Peyer's patch (tissue), 4 donors: ENCODE data around the gene CRIM1. TPM values are rescaled to one million over a fixed set of nuclear protein-coding genes. Genes with fewer than 3 reads are reported as not detected.

Source experiments
- DNase-seq, 3 donors: peaks; one replicate each; pipeline ENCODE4 v3.0.0-alpha.2; 2017 to 2019
- H3K27ac ChIP-seq, 4 donors: fragments of 200-600 bp; sonication (generic); one replicate each; pipeline ENCODE4 v1.5.1; 2016 to 2019
- H3K27me3 ChIP-seq, 2 donors: fragments of 200-600 bp; sonication (generic); one replicate each; pipeline ENCODE4 v1.5.1; 2019
- H3K36me3 ChIP-seq, 3 donors: fragments of 200-600 bp; sonication (generic); one replicate each; pipeline ENCODE4 v1.5.1; 2016 to 2019
- H3K4me1 ChIP-seq, 4 donors: fragments of 200-600 bp; sonication (generic); one replicate each; pipeline ENCODE4 v1.5.1; 2016 to 2019
- H3K4me3 ChIP-seq, 4 donors: fragments of 200-600 bp; sonication (generic); 1 replicate in 3 of 4; 2 replicates in 1 of 4; pipeline ENCODE4 v1.5.1; 2016 to 2019; ENCODE audit warnings: mild to moderate bottlenecking in 1 of 4
- H3K9me3 ChIP-seq, 4 donors: fragments of 200-600 bp; sonication (generic); one replicate each; pipeline ENCODE4 v1.5.1; 2016 to 2019; ENCODE audit warnings: mild to moderate bottlenecking in 1 of 4
- POLR2A ChIP-seq, 2 donors: fragments of 450-650 bp; IDR thresholded peaks; one replicate each; pipeline ENCODE4 v1.5.1; 2017; ENCODE audit warnings: antibody characterized with exemption in 2 of 2, mild to moderate bottlenecking in 2 of 2, moderate library complexity in 2 of 2
- total RNA-seq, 4 donors: library from RNA; depleted of rRNA; stranded (reverse); fragments of >200 nt; gene quantifications; one replicate each; pipeline ENCODE4 v1.1.0, GENCODE V29; 2016
- TF ChIP-seq, protein P1 (sequence below), 6 experiments: fragments of 450-650 bp in 4 of 6; fragments of 200-600 bp in 2 of 6; sonication (generic) in 1 of 6; IDR thresholded peaks; one replicate each; pipeline ENCODE4 v1.5.1; 2017 to 2019; ENCODE audit warnings: antibody characterized with exemption in 6 of 6, mild to moderate bottlenecking in 3 of 6, moderate library complexity in 1 of 6

The CRIM1 gene
- total RNA-seq, 4 donors from 2014 or later, result 29.9 to 181 (median 63.6) TPM

DNA sequence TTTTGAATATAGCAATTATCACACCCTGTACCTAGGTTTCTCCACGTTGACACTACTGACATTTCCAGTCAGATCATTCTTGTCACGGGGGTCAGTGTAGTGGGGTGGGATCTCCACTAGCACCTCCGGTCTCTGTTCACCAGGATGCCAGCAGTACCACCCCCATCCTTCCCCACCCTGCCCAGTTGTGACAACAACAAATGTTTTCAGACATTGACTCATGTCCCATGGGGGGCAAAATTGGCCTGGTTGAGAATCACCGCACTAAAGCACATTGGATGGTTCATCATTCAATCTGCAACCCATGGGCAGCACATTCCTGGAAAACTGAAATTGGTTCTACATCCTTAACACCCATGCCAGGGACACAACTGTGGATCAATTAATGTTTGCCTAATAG lies 210.1 kb downstream of the CRIM1 start:
- DNase-seq, result no peak
- TF ChIP-seq, protein P1, sequence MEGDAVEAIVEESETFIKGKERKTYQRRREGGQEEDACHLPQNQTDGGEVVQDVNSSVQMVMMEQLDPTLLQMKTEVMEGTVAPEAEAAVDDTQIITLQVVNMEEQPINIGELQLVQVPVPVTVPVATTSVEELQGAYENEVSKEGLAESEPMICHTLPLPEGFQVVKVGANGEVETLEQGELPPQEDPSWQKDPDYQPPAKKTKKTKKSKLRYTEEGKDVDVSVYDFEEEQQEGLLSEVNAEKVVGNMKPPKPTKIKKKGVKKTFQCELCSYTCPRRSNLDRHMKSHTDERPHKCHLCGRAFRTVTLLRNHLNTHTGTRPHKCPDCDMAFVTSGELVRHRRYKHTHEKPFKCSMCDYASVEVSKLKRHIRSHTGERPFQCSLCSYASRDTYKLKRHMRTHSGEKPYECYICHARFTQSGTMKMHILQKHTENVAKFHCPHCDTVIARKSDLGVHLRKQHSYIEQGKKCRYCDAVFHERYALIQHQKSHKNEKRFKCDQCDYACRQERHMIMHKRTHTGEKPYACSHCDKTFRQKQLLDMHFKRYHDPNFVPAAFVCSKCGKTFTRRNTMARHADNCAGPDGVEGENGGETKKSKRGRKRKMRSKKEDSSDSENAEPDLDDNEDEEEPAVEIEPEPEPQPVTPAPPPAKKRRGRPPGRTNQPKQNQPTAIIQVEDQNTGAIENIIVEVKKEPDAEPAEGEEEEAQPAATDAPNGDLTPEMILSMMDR (IDR thresholded peaks at IDR 0.05), result no peak
- TF ChIP-seq POLR2A (IDR thresholded peaks at IDR 0.05), result no peak

DNA sequence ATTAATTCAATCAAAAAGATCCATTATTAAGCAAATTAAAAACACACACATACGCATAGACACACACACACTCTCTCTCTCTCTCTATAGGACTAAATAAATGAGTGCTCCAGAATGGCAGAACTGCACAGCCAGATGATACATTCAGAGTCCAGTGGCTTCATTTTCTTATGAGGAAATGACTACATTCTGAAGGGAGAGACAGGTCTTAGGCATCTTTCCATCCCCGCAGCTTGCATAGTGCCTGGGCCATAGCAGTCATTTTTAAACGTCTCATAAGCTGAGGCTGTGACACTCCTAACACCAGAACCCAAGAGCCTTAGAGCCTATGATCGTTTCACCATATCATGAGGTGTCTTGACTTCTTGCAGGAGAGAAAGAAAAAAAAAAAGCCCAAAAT lies 211.3 kb downstream of the CRIM1 start:
- Histone ChIP-seq H3K9me3 (no peaks in the 10 kb centered on the region), H3K4me3 (no peak overlapping the region), H3K4me1 (no peaks in the 10 kb centered on the region), H3K27me3 (no peaks in the 10 kb centered on the region), H3K27ac (no peak overlapping the region), H3K36me3 (peaks cover 0 to 10% (median 0%) of the 10 kb centered on the region in 3 donors)
- DNase-seq, result no peak
- no peak for TF ChIP-seq POLR2A (IDR thresholded peaks at IDR 0.05)
- TF ChIP-seq, protein P1 (IDR thresholded peaks at IDR 0.05), result no peak

More for the DNA sequence above, 210.1 kb downstream of the CRIM1 start:
- H3K4me3 ChIP-seq, result no peak overlapping the region
- no peaks in the 10 kb centered on the region for H3K27me3 ChIP-seq
- peaks cover 0 to 9% (median 0%) of the 10 kb centered on the region in 3 donors for H3K36me3 ChIP-seq
- no peaks in the 10 kb centered on the region for H3K4me1 ChIP-seq
- no peak overlapping the region for H3K27ac ChIP-seq
- H3K9me3 ChIP-seq, result no peaks in the 10 kb centered on the region

DNA sequence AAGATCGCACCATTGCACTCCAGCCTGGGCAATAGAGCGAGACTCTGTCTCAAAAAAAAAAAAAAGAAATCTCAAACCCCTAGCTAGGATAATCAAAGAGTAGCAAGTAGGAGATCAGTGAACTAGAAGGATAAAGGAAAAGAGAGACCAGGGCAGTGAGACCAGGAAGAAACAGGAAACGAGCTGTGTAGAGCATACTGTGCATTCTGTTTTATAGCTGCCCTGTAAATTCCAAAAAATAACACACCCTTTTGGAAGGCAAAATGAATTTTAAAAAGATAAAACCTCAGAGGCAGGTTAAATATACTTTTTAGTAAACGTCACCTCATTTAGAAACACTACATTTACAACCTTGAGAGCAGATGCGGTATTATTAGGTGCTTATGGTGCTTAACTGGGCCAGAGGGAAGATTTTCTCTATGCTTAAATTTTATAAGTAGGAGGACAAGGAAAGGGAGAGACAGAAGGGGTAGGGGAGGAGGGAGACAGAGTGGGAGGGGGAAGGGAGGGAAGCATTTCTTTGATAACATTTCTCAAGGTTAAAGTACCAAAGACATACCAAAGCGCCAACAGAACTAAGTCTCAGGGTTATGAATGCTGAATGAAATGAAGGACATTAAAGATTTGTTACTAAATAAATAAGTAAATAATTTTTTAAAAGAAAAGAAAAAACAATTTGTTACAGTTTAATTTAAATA lies 212.3 kb downstream of the CRIM1 start:
- Histone ChIP-seq H3K4me3 (no peak overlapping the region), H3K4me1 (no peaks in the 10 kb centered on the region), H3K27me3 (no peaks in the 10 kb centered on the region), H3K27ac (no peak overlapping the region), H3K9me3 (no peaks in the 10 kb centered on the region), H3K36me3 (peaks cover 0 to 16% (median 0%) of the 10 kb centered on the region in 3 donors)
- no peak for DNase-seq
- TF ChIP-seq, protein P1 (IDR thresholded peaks at IDR 0.05), result no peak
- no peak for TF ChIP-seq POLR2A (IDR thresholded peaks at IDR 0.05)

DNA sequence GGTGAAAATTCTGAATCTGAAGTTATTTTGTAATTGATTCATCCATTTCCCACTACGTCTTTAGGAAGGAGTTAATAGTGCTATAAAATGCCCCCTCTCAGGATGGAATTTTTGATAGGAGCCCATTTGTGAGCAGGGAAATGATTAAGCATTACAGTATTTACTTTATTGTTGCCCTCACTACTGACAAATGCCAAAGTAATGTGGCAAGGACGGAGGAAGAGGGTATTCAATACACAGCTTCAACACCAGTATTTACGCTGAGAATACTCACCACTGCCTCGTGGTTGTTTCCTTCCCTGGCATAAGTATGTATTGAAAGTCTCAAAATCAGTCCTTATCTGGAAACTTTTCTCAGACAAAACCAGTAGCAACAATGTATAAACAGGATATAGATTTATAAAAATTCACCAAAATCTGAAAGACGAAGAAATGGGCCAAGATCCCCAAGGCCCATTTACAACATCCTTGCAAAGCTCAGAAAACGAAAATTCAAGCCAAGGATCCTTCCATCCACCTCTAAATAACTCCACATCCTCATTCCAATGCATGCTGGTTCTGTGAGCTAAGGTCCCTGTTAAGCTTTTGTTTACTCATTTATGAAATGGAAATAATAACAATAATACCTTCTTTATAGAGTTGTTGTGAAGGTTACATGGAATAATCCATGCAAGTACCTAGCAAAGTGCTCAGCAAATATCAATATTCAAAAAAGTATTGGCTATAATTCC lies 213.1 kb downstream of the CRIM1 start:
- Histone ChIP-seq H3K27me3 (no peaks in the 10 kb centered on the region), H3K9me3 (no peaks in the 10 kb centered on the region), H3K36me3 (peaks cover 0 to 16% (median 0%) of the 10 kb centered on the region in 3 donors), H3K27ac (no peak overlapping the region), H3K4me1 (no peaks in the 10 kb centered on the region), H3K4me3 (no peak overlapping the region)
- no peak for DNase-seq
- TF ChIP-seq POLR2A (IDR thresholded peaks at IDR 0.05), result no peak
- TF ChIP-seq, protein P1 (IDR thresholded peaks at IDR 0.05), result no peak

- Histone ChIP-seq H3K27ac (no peak overlapping the region), H3K36me3 (peaks cover 0 to 17% (median 0%) of the 10 kb centered on the region in 3 donors), H3K4me3 (no peak overlapping the region), H3K27me3 (no peaks in the 10 kb centered on the region), H3K9me3 (no peaks in the 10 kb centered on the region), H3K4me1 (no peaks in the 10 kb centered on the region)
- TF ChIP-seq, protein P1 (IDR thresholded peaks at IDR 0.05), result no peak
- TF ChIP-seq POLR2A (IDR thresholded peaks at IDR 0.05), result no peak
- DNase-seq, result no peak
These were observed 213.8 kb downstream of the CRIM1 start for GRCh38 chr2:36569267-36569856.
